HCT116 (cell line): Measurements from ENCODE around the gene TMSB10. TPM values are rescaled to one million over a fixed set of nuclear protein-coding genes. Genes with fewer than 3 reads are reported as not detected.

Experiments used
- ATAC-seq: fragments of 200-7000 bp; cut with Tn5 transposase; 2 replicates; pipeline ENCODE4 v1.9.1; 2020; ENCODE audit warnings: mild to moderate bottlenecking, moderate library complexity
- BruUV-seq: library from RNA; stranded (reverse); fragments of 400-500 nt; replicated peaks from 2 replicates; lab custom pipeline; 2021; lab: Mats Ljungman, UMichigan
- CTCF ChIA-PET: fragments of 300-600 bp; sonication (Branson Sonifier 250); formaldehyde crosslinking; loops from one replicate; lab custom pipeline; 2021; ENCODE audit warnings: antibody characterized with exemption; lab: Charles Lee
- POLR2A ChIA-PET: fragments of 300-600, 350-600 bp; sonication (Branson Sonifier 250); formaldehyde crosslinking; loops from one replicate; lab custom pipeline; 2021; ENCODE audit warnings: antibody characterized with exemption; lab: Charles Lee
- RAD21 ChIA-PET, 2 experiments: fragments of 300-600 bp; sonication (Branson Sonifier 250); formaldehyde crosslinking; loops; one replicate each; lab custom pipeline; 2023; ENCODE audit warnings: low total read pairs in 2 of 2; ENCODE audit not compliant: uncharacterized antibody in 2 of 2, unreplicated experiment in 2 of 2, low non-redundant PET in 1 of 2; lab: Charles Lee
- DNase-seq: peaks from one replicate; pipeline ENCODE4 v3.0.0-alpha.2; 2010; ENCODE audit warnings: low read depth, low spot score
- H2AFZ ChIP-seq: fragments of 200-600 bp; shearing (Covaris generic), sonication (generic); 2 replicates; pipeline ENCODE4 v1.6.1; 2017; ENCODE audit warnings: low read depth, mixed run types, mixed read lengths, antibody characterized with exemption, low read length; ENCODE audit not compliant: poor library complexity, severe bottlenecking
- H3K27ac ChIP-seq: 2 replicates; pipeline ENCODE4 v1.5.1; 2012; ENCODE audit warnings: low read depth, low read length
- H3K27me3 ChIP-seq: fragments of 200-600 bp; sonication (generic); 2 replicates; pipeline ENCODE4 v1.6.1; 2016; ENCODE audit warnings: mixed run types, low read length, mixed read lengths; ENCODE audit not compliant: insufficient read depth
- H3K36me3 ChIP-seq, 2 experiments: fragments of 200-500 bp in 1 of 2; fragments of 200-600 bp in 1 of 2; sonication (Bioruptor generic) in 1 of 2; sonication (generic) in 1 of 2; 2 replicates each; pipeline versions ENCODE4 v1.5.1 to v1.6.1; 2014 to 2016; ENCODE audit warnings: low read length in 2 of 2, inconsistent platforms in 1 of 2, mixed read lengths in 1 of 2, mixed run types in 1 of 2; ENCODE audit not compliant: insufficient read depth in 2 of 2, control insufficient read depth in 1 of 2
- H3K4me1 ChIP-seq, 2 experiments: fragments of 200-600 bp in 1 of 2; sonication (generic) in 1 of 2; 2 replicates each; pipeline versions ENCODE4 v1.5.1 to v1.6.1; 2012 to 2017; ENCODE audit warnings: low read length in 2 of 2, inconsistent platforms in 1 of 2, mild to moderate bottlenecking in 1 of 2, mixed read lengths in 1 of 2, mixed run types in 1 of 2, moderate library complexity in 1 of 2; ENCODE audit not compliant: insufficient read depth in 2 of 2, control insufficient read depth in 1 of 2
- H3K4me2 ChIP-seq: fragments of 200-600 bp; sonication (generic); 2 replicates; pipeline ENCODE4 v1.6.1; 2017; ENCODE audit warnings: mixed run types, low read length, mixed read lengths
- H3K4me3 ChIP-seq, 2 experiments: fragments of 200-600 bp in 1 of 2; sonication (generic) in 1 of 2; replicated peaks in 1 of 2; 2 replicates each; pipeline ENCODE4 v1.5.1; 2011 to 2016; ENCODE audit warnings: low read length in 2 of 2, control low read depth in 1 of 2, low read depth in 1 of 2, mild to moderate bottlenecking in 1 of 2, mixed read lengths in 1 of 2, mixed run types in 1 of 2
- H3K79me2 ChIP-seq: fragments of 200-600 bp; sonication (generic); 2 replicates; pipeline ENCODE4 v1.6.1; 2017; ENCODE audit warnings: mild to moderate bottlenecking, mixed run types, low read length, moderate library complexity, mixed read lengths; ENCODE audit not compliant: insufficient read depth
- H3K9ac ChIP-seq: fragments of 200-600 bp; sonication (generic); 2 replicates; pipeline ENCODE4 v1.6.1; 2016; ENCODE audit warnings: low read length, mixed read lengths
- H3K9me2 ChIP-seq: fragments of 200-600 bp; sonication (generic), shearing (Covaris generic); 2 replicates; pipeline ENCODE4 v1.6.1; 2017; ENCODE audit warnings: mixed run types, mild to moderate bottlenecking, moderate library complexity; ENCODE audit not compliant: insufficient read depth
- H3K9me3 ChIP-seq, 2 experiments: fragments of 200-500 bp in 1 of 2; fragments of 200-600 bp in 1 of 2; sonication (Bioruptor generic) in 1 of 2; sonication (generic) in 1 of 2; 2 replicates each; pipeline ENCODE4 v1.6.1; 2014 to 2017; ENCODE audit warnings: low read length in 2 of 2, mixed read lengths in 2 of 2, inconsistent platforms in 1 of 2, low read depth in 1 of 2, mild to moderate bottlenecking in 1 of 2, mixed run types in 1 of 2, moderate library complexity in 1 of 2; ENCODE audit not compliant: control insufficient read depth in 1 of 2, insufficient read depth in 1 of 2
- H4K20me1 ChIP-seq: fragments of 200-600 bp; sonication (generic), shearing (Covaris generic); 2 replicates; pipeline ENCODE4 v1.6.1; 2017; ENCODE audit warnings: mixed run types, mild to moderate bottlenecking, moderate library complexity; ENCODE audit not compliant: insufficient read depth
- ATF3 ChIP-seq: IDR thresholded peaks from 2 replicates; pipeline ENCODE4 v1.6.1; 2012
- EGR1 ChIP-seq: IDR thresholded peaks from 2 replicates; pipeline ENCODE4 v1.6.1; 2012; ENCODE audit warnings: low read depth
- ELF1 ChIP-seq: IDR thresholded peaks from 2 replicates; pipeline ENCODE4 v1.6.1; 2012; ENCODE audit warnings: low read depth, borderline replicate concordance
- EZH2 ChIP-seq: fragments of 200-600 bp; sonication (generic); IDR thresholded peaks from 2 replicates; pipeline ENCODE4 v1.6.1; 2017; ENCODE audit warnings: antibody characterized with exemption, mixed run types
- EZH2phosphoT487 ChIP-seq: fragments of 200-600 bp; IDR thresholded peaks from 2 replicates; pipeline ENCODE4 v1.6.1; 2018; ENCODE audit warnings: antibody characterized with exemption, borderline replicate concordance
- FOSL1 ChIP-seq: IDR thresholded peaks from 2 replicates; pipeline ENCODE4 v1.6.1; 2012; ENCODE audit warnings: low read depth
- POLR2AphosphoS5 ChIP-seq: IDR thresholded peaks from 2 replicates; pipeline ENCODE4 v1.6.1; 2011; ENCODE audit warnings: mild to moderate bottlenecking, low read depth, low read length, moderate library complexity
- SIN3A ChIP-seq: IDR thresholded peaks from 2 replicates; pipeline ENCODE4 v1.6.1; 2012; ENCODE audit warnings: low read depth
- SRF ChIP-seq: IDR thresholded peaks from 2 replicates; pipeline ENCODE4 v1.6.1; 2012; ENCODE audit warnings: low read depth
- TCF7L2 ChIP-seq: IDR thresholded peaks from 2 replicates; pipeline ENCODE4 v1.7.0; 2011; ENCODE audit warnings: borderline replicate concordance, inconsistent platforms; ENCODE audit not compliant: insufficient read depth, insufficient read length; ENCODE audit errors: extremely low read depth
- ZFX ChIP-seq: fragments of 450-650 bp; IDR thresholded peaks from 2 replicates; pipeline ENCODE4 v1.6.1; 2017
- ZNF274 ChIP-seq: fragments of 200-500 bp; sonication (Bioruptor generic); IDR thresholded peaks from 2 replicates; pipeline ENCODE4 v1.6.1; 2014; ENCODE audit warnings: mild to moderate bottlenecking, low read depth, low read length, inconsistent platforms
- intact Hi-C: fragments of 100-400 bp; cut with micrococcal nuclease; formaldehyde crosslinking; loops from 2 replicates; pipeline ENCODE4 v1.10.0; 2022
- total RNA-seq: library from RNA; stranded (reverse); gene quantifications from one replicate; pipeline ENCODE4 v1.2.1, GENCODE V29; 2021; ENCODE audit not compliant: unreplicated experiment
- TF ChIP-seq, protein P1 (sequence below): IDR thresholded peaks from 2 replicates; pipeline ENCODE4 v1.6.1; 2011; ENCODE audit warnings: mild to moderate bottlenecking, low read length, moderate library complexity; ENCODE audit not compliant: insufficient replicate concordance; ENCODE audit errors: extremely low read depth
- TF ChIP-seq, protein P2 (sequence below), 3 experiments: fragments of 200-600 bp in 1 of 3; sonication (generic) in 1 of 3; IDR thresholded peaks in 2 of 3; conservative IDR thresholded peaks in 1 of 3; 2 replicates each; pipeline ENCODE4 v1.5.1; 2012 to 2017; ENCODE audit warnings: low read depth in 2 of 3, low read length in 2 of 3, antibody characterized with exemption in 1 of 3, borderline replicate concordance in 1 of 3, control low read depth in 1 of 3, mild to moderate bottlenecking in 1 of 3, mixed read lengths in 1 of 3, mixed run types in 1 of 3, moderate library complexity in 1 of 3; ENCODE audit not compliant: insufficient read depth in 1 of 3

TMSB10 gene
- total RNA-seq, 1 experiment from 2014 or later, result 2,677 TPM

- Histone ChIP-seq H3K36me3 (peaks cover 3 to 9% of the 10 kb centered on the region in 2 experiments; a peak in 3 of 4 replicates), H3K27ac (no peak overlapping the region), H3K9me2 (no peaks in the 10 kb centered on the region), H2AFZ (no peak overlapping the region), H3K9ac (peak overlapping the region; percentile 95), H3K4me3 (peak overlapping the region in 1 of 2 experiments; percentile 94; a peak in 2 of 4 replicates), H3K27me3 (no peaks in the 10 kb centered on the region), H3K4me2 (peak overlapping the region; percentile 93), H4K20me1 (no peaks in the 10 kb centered on the region), H3K79me2 (peaks cover 15% of the 10 kb centered on the region), H3K9me3 (no peaks in the 10 kb centered on the region; a peak in 1 of 4 replicates), H3K4me1 (peaks cover 16 to 33% of the 10 kb centered on the region in 2 experiments)
- ATAC-seq, result no peak
- CTCF ChIA-PET, result interaction anchor here (0.6 kb wide), 1 partner anchor 22 kb away, joined by 3 read pairs; no protein-coding TSS in a partner anchor
- POLR2A ChIA-PET, result interaction anchor here (1.2 to 5.8 kb wide), 5 partner anchors 10 to 42 kb away, joined by 3 to 163 read pairs (median 7); no protein-coding TSS in a partner anchor
- TF ChIP-seq, protein P1, sequence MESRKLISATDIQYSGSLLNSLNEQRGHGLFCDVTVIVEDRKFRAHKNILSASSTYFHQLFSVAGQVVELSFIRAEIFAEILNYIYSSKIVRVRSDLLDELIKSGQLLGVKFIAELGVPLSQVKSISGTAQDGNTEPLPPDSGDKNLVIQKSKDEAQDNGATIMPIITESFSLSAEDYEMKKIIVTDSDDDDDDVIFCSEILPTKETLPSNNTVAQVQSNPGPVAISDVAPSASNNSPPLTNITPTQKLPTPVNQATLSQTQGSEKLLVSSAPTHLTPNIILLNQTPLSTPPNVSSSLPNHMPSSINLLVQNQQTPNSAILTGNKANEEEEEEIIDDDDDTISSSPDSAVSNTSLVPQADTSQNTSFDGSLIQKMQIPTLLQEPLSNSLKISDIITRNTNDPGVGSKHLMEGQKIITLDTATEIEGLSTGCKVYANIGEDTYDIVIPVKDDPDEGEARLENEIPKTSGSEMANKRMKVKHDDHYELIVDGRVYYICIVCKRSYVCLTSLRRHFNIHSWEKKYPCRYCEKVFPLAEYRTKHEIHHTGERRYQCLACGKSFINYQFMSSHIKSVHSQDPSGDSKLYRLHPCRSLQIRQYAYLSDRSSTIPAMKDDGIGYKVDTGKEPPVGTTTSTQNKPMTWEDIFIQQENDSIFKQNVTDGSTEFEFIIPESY, result no peak
- no peak for TF ChIP-seq EGR1
- no peak for TF ChIP-seq POLR2AphosphoS5
- no peak for TF ChIP-seq EZH2
- TF ChIP-seq, protein P2, sequence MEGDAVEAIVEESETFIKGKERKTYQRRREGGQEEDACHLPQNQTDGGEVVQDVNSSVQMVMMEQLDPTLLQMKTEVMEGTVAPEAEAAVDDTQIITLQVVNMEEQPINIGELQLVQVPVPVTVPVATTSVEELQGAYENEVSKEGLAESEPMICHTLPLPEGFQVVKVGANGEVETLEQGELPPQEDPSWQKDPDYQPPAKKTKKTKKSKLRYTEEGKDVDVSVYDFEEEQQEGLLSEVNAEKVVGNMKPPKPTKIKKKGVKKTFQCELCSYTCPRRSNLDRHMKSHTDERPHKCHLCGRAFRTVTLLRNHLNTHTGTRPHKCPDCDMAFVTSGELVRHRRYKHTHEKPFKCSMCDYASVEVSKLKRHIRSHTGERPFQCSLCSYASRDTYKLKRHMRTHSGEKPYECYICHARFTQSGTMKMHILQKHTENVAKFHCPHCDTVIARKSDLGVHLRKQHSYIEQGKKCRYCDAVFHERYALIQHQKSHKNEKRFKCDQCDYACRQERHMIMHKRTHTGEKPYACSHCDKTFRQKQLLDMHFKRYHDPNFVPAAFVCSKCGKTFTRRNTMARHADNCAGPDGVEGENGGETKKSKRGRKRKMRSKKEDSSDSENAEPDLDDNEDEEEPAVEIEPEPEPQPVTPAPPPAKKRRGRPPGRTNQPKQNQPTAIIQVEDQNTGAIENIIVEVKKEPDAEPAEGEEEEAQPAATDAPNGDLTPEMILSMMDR (IDR thresholded peaks at IDR 0.05 in 2 of 3, conservative IDR thresholded peaks at IDR 0.05 in 1 of 3; ENCODE audit: borderline replicate concordance in 1 of 3, insufficient read depth in 1 of 3, low read depth in 2 of 3, low read length in 2 of 3), result no peak
- no peak for TF ChIP-seq ELF1
- no peak for TF ChIP-seq FOSL1
- no peak for TF ChIP-seq TCF7L2
- TF ChIP-seq ATF3, result no peak
- TF ChIP-seq SRF, result no peak
- TF ChIP-seq ZNF274, result no peak
- TF ChIP-seq EZH2phosphoT487, result no peak
- no peak for TF ChIP-seq ZFX
- no peak for TF ChIP-seq SIN3A
- DNase-seq, result no peak
- intact Hi-C loops, result no loop called here
- no TSS peak for BruUV-seq
- RAD21 ChIA-PET, result no interaction called here
Measured at GRCh38 chr2:84904151-84904550, 1.3 kb upstream of the TMSB10 start.
